Neuronal stem cell (in vitro differentiated cells): ENCODE results near the gene SPIRE2.

ENCODE experiments used
- DNase-seq: peaks from one replicate; pipeline ENCODE4 v3.0.0-alpha.2; 2013; ENCODE audit warnings: low spot score
- H2AFZ ChIP-seq: one replicate; pipeline ENCODE4 v1.6.1; 2013; ENCODE audit warnings: mild to moderate bottlenecking, low read length, inconsistent platforms
- H2AK5ac ChIP-seq: 2 replicates; pipeline ENCODE4 v1.6.1; 2013; ENCODE audit warnings: low read depth, mild to moderate bottlenecking, inconsistent platforms, low read length, moderate library complexity, mixed read lengths
- H2BK120ac ChIP-seq: 2 replicates; pipeline ENCODE4 v1.6.1; 2013; ENCODE audit warnings: low read depth, mild to moderate bottlenecking, inconsistent platforms, low read length, moderate library complexity, mixed read lengths
- H2BK12ac ChIP-seq: one replicate; pipeline ENCODE4 v1.6.1; 2013; ENCODE audit warnings: low read length, inconsistent platforms
- H2BK15ac ChIP-seq: 2 replicates; pipeline ENCODE4 v1.6.1; 2013; ENCODE audit warnings: mild to moderate bottlenecking, low read length, inconsistent platforms, mixed read lengths
- H2BK5ac ChIP-seq: one replicate; pipeline ENCODE4 v1.6.1; 2013; ENCODE audit warnings: inconsistent platforms, mild to moderate bottlenecking, low read length, moderate library complexity
- H3K14ac ChIP-seq: one replicate; pipeline ENCODE4 v1.6.1; 2013; ENCODE audit warnings: low read length, inconsistent platforms
- H3K18ac ChIP-seq: 2 replicates; pipeline ENCODE4 v1.6.1; 2013; ENCODE audit warnings: low read length, inconsistent platforms
- H3K23ac ChIP-seq: 2 replicates; pipeline ENCODE4 v1.6.1; 2013; ENCODE audit warnings: low read depth, mild to moderate bottlenecking, mixed read lengths, low read length, inconsistent platforms; ENCODE audit not compliant: poor library complexity
- H3K27ac ChIP-seq: replicated peaks from 3 replicates; pipeline ENCODE4 v1.5.1; 2013; ENCODE audit warnings: low read length, inconsistent platforms
- H3K27me3 ChIP-seq, 3 experiments: 2 replicates each; pipeline ENCODE4 v1.6.1; 2013; ENCODE audit warnings: low read length in 3 of 3, mild to moderate bottlenecking in 2 of 3, inconsistent platforms in 1 of 3, low read depth in 1 of 3, mixed read lengths in 1 of 3, moderate library complexity in 1 of 3; ENCODE audit not compliant: control insufficient read depth in 3 of 3, insufficient read depth in 3 of 3
- H3K36me3 ChIP-seq, 2 donors: replicated peaks in 1 of 2; 2 replicates each; pipeline ENCODE4 v1.6.1; 2013; ENCODE audit warnings: low read length in 2 of 2; ENCODE audit not compliant: control insufficient read depth in 2 of 2, insufficient read depth in 2 of 2
- H3K4ac ChIP-seq: 2 replicates; pipeline ENCODE4 v1.6.1; 2013; ENCODE audit warnings: inconsistent platforms, mild to moderate bottlenecking, low read length, moderate library complexity
- H3K4me1 ChIP-seq, 2 donors: 1 replicate in 1 of 2; 2 replicates in 1 of 2; pipeline ENCODE4 v1.6.1; 2013; ENCODE audit warnings: low read length in 2 of 2, low read depth in 1 of 2; ENCODE audit not compliant: control insufficient read depth in 2 of 2, insufficient read depth in 1 of 2
- H3K4me2 ChIP-seq: one replicate; pipeline ENCODE4 v1.6.1; 2013; ENCODE audit warnings: mild to moderate bottlenecking, low read length, inconsistent platforms; ENCODE audit not compliant: insufficient read depth, poor library complexity, severe bottlenecking
- H3K4me3 ChIP-seq, 2 donors: 2 replicates each; pipeline ENCODE4 v1.5.1; 2013; ENCODE audit warnings: low read length in 2 of 2, mild to moderate bottlenecking in 2 of 2, inconsistent platforms in 1 of 2, moderate library complexity in 1 of 2
- H3K79me1 ChIP-seq: one replicate; pipeline ENCODE4 v1.6.1; 2013; ENCODE audit warnings: low read depth, mild to moderate bottlenecking, inconsistent platforms, low read length, moderate library complexity
- H3K9ac ChIP-seq: one replicate; pipeline ENCODE4 v1.6.1; 2013; ENCODE audit warnings: mild to moderate bottlenecking, low read depth, low read length, inconsistent platforms; ENCODE audit not compliant: poor library complexity
- H3K9me3 ChIP-seq, 2 donors: replicated peaks in 1 of 2; 2 replicates each; pipeline versions ENCODE3 to v1.6.1; 2013; ENCODE audit warnings: low read length in 2 of 2, mild to moderate bottlenecking in 2 of 2, inconsistent platforms in 1 of 2, low read depth in 1 of 2, mixed read lengths in 1 of 2, moderate library complexity in 1 of 2; ENCODE audit not compliant: control insufficient read depth in 2 of 2, insufficient read depth in 1 of 2
- H4K8ac ChIP-seq: one replicate; pipeline ENCODE4 v1.6.1; 2013; ENCODE audit warnings: low read depth, mild to moderate bottlenecking, inconsistent platforms, low read length, moderate library complexity
- H4K91ac ChIP-seq: one replicate; pipeline ENCODE4 v1.6.1; 2013; ENCODE audit warnings: low read length, low read depth, mild to moderate bottlenecking, inconsistent platforms; ENCODE audit not compliant: poor library complexity
- WGBS, 2 donors: extraction: QIAGEN DNeasy Blood & Tissue Kit; methylation state at CpG; one replicate each; pipeline ENCODE4 v1.1.7; 2013; ENCODE audit warnings: missing lambda C conversion rate in 2 of 2, mixed read lengths in 1 of 2; ENCODE audit not compliant: insufficient read length in 2 of 2, insufficient replicate concordance in 1 of 2; ENCODE audit errors: extremely low coverage in 2 of 2; 5-methylcytosine and 5-hydroxymethylcytosine counted together

The SPIRE2 gene

GRCh38 chr16:89915303-89916232 lies 87.3 kb downstream of the SPIRE2 start:
- H3K18ac ChIP-seq: no peak overlapping the region

DNA sequence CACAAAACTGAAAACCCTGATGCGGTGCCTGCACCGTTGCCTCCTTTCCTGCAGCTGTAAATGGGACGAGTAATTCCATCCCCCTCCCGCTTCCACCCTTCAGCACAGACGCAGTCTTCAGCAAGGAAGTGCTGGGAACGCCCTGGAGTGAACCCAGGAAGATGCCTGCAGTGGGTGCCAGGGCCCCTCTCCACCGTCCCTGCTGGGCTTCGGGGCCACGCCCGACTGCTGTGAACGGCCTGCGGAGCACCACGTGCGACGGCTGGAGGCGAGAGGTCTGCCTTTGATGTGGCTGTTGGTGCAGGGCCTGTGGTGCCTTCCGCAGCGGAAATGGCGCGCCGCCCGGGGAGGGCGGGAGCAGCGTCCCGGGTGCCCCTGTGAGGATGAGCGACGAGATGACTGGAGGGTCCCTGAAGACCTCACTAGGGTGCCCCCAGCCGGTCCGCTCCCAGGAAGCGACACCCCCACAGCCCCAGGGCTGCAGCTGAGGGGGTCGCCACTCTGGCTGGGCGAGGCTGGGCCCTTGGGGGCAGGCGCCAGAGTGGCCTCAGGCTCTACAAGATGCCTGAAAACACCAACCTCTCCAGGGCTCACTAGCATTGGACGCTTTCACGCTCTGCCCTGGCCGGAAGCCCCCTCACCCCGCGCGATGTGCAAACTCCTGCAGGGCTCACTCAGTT lies 89.6 kb downstream of the SPIRE2 start:
- Histone ChIP-seq H3K4me1 (peaks cover 15 to 26% of the 10 kb centered on the region in 2 donors), H3K27ac (no peak overlapping the region), H3K9ac (peak overlapping the region; percentile 80), H4K8ac (no peak overlapping the region), H3K14ac (peak overlapping the region; percentile 78), H3K9me3 (no peaks in the 10 kb centered on the region), H3K18ac (peak overlapping the region; percentile 99), H2BK15ac (peak overlapping the region; percentile 93), H3K27me3 (no peaks in the 10 kb centered on the region), H4K91ac (peak overlapping the region; percentile 53), H2AK5ac (peak overlapping the region; percentile 76), H3K79me1 (peaks cover 2% of the 10 kb centered on the region), H2BK12ac (no peak overlapping the region), H3K4ac (no peak overlapping the region), H2BK120ac (peak overlapping the region; percentile 64), H3K36me3 (peaks cover 2 to 9% of the 10 kb centered on the region in 2 donors), H3K4me2 (peak overlapping the region; percentile 85), H3K23ac (peak overlapping the region; percentile 97), H3K4me3 (peak overlapping the region in 1 of 2 donors; percentile 72), H2BK5ac (no peak overlapping the region), H2AFZ (no peak overlapping the region)
- no peak for DNase-seq
- WGBS, 2 donors: no CpG with 5 or more reads among the region's 39 CpGs

More at GRCh38 chr16:89915303-89916232, 87.3 kb downstream of the SPIRE2 start:
- no peaks in the 10 kb centered on the region for H3K9me3 ChIP-seq
- DNase-seq: no peak
- H3K14ac ChIP-seq: no peak overlapping the region
- peak overlapping the region in 1 of 2 donors; percentile 42 for H3K4me3 ChIP-seq
- H2AFZ ChIP-seq: no peak overlapping the region
- peaks cover 5 to 15% of the 10 kb centered on the region in 2 donors for H3K4me1 ChIP-seq
- no peak overlapping the region for H3K23ac ChIP-seq
- H2BK12ac ChIP-seq: no peak overlapping the region
- H2BK5ac ChIP-seq: no peak overlapping the region
- H4K8ac ChIP-seq: peak overlapping the region; percentile 3
- H3K36me3 ChIP-seq: peaks cover 9 to 28% of the 10 kb centered on the region in 2 donors
- no peak overlapping the region for H2BK120ac ChIP-seq
- H4K91ac ChIP-seq: no peak overlapping the region
- no peak overlapping the region for H2BK15ac ChIP-seq
- H3K4me2 ChIP-seq: no peak overlapping the region
- H3K27me3 ChIP-seq: no peaks in the 10 kb centered on the region
- no peak overlapping the region for H3K27ac ChIP-seq
- no peak overlapping the region for H2AK5ac ChIP-seq
- H3K9ac ChIP-seq: peak overlapping the region; percentile 68
- H3K4ac ChIP-seq: no peak overlapping the region
- WGBS, 2 donors: no CpG with 5 or more reads among the region's 40 CpGs
- H3K79me1 ChIP-seq: peaks cover 4% of the 10 kb centered on the region

GRCh38 chr16:89918453-89919347 lies 90.4 kb downstream of the SPIRE2 start, which contains the start of gene MC1R:
MC1R (plus strand) TSS chr16:89918862; CDS start chr16:89919259, 397 bp downstream.
- Histone ChIP-seq H4K8ac (no peak within 1 kb of the TSS), H3K9ac (peak within 1 kb of the TSS; percentile 80), H3K4me1 (peaks cover 15 to 26% of the 10 kb centered on the region in 2 donors), H3K18ac (peak within 1 kb of the TSS; percentile 99), H3K14ac (peak within 1 kb of the TSS; percentile 78), H3K4me2 (peak within 1 kb of the TSS; percentile 85), H2BK15ac (peak within 1 kb of the TSS; percentile 93), H3K4me3 (peak within 1 kb of the TSS in 1 of 2 donors; percentile 72), H3K23ac (peak within 1 kb of the TSS; percentile 99), H2AK5ac (peak within 1 kb of the TSS; percentile 76), H4K91ac (peak within 1 kb of the TSS; percentile 53), H2BK120ac (peak within 1 kb of the TSS; percentile 84), H3K9me3 (no peaks in the 10 kb centered on the region), H3K4ac (peak within 1 kb of the TSS; percentile 57), H2BK5ac (peak within 1 kb of the TSS; percentile 14), H2BK12ac (peak within 1 kb of the TSS; percentile 97), H3K27ac (no peak within 1 kb of the TSS), H3K79me1 (peaks cover 4% of the 10 kb centered on the region), H3K36me3 (peaks cover under 1 to 2% of the 10 kb centered on the region in 2 donors), H3K27me3 (no peaks in the 10 kb centered on the region), H2AFZ (no peak within 1 kb of the TSS)
- peak; percentile 31 for DNase-seq
- WGBS, 2 donors: no CpG with 5 or more reads among the region's 23 CpGs
